Esophagus muscularis mucosa (tissue), 4 donors: ENCODE results near the gene CNIH4. TPM values are rescaled to one million over a fixed set of nuclear protein-coding genes. Genes with fewer than 3 reads are reported as not detected.

ENCODE experiments used
- DNase-seq: peaks from one replicate; pipeline ENCODE4 v3.0.0-alpha.2; 2017; ENCODE audit errors: extremely low spot score
- H3K27ac ChIP-seq, 4 donors: fragments of 200-600 bp; sonication (generic); replicated peaks in 1 of 4; 1 replicate in 3 of 4; 2 replicates in 1 of 4; pipeline ENCODE4 v1.5.1; 2016 to 2019; ENCODE audit warnings: mild to moderate bottlenecking in 1 of 4
- H3K27me3 ChIP-seq, 4 donors: fragments of 200-600 bp; sonication (generic); one replicate each; pipeline versions ENCODE4 v1.5.1 to v1.6.0; 2016 to 2019
- H3K36me3 ChIP-seq, 4 donors: fragments of 200-600 bp; sonication (generic); one replicate each; pipeline ENCODE4 v1.5.1; 2016 to 2019
- H3K4me1 ChIP-seq, 4 donors: fragments of 200-600 bp; sonication (generic); one replicate each; pipeline ENCODE4 v1.5.1; 2016 to 2019
- H3K4me3 ChIP-seq, 4 donors: fragments of 200-600 bp; sonication (generic); 1 replicate in 2 of 4; 2 replicates in 2 of 4; pipeline ENCODE4 v1.5.1; 2016 to 2019; ENCODE audit warnings: mild to moderate bottlenecking in 4 of 4, moderate library complexity in 1 of 4
- H3K9me3 ChIP-seq, 4 donors: fragments of 200-600 bp; sonication (generic); 1 replicate in 3 of 4; 2 replicates in 1 of 4; pipeline ENCODE4 v1.5.1; 2016 to 2019
- EP300 ChIP-seq: sonication (generic); formaldehyde crosslinking; IDR thresholded peaks from one replicate; pipeline ENCODE4 v1.6.1; 2017; ENCODE audit warnings: antibody characterized with exemption
- POLR2A ChIP-seq: fragments of 450-650 bp; IDR thresholded peaks from one replicate; pipeline ENCODE4 v1.6.1; 2017; ENCODE audit warnings: antibody characterized with exemption, moderate library complexity, mild to moderate bottlenecking, low read depth
- POLR2AphosphoS5 ChIP-seq, 2 donors: sonication (generic); formaldehyde crosslinking; IDR thresholded peaks; one replicate each; pipeline ENCODE4 v1.6.1; 2017; ENCODE audit warnings: antibody characterized with exemption in 2 of 2
- WGBS: methylation state at CpG from one replicate; pipeline ENCODE4 v1.1.5; 2018; 5-methylcytosine and 5-hydroxymethylcytosine counted together
- intact Hi-C: fragments of 100-400 bp; cut with DNase I; formaldehyde crosslinking; loops from one replicate; pipeline ENCODE4 v1.15.1; 2023
- total RNA-seq, 4 donors: library from RNA; depleted of rRNA; stranded (reverse); fragments of >200 nt; gene quantifications; one replicate each; pipeline versions ENCODE4 v1.1.0 to v1.2.1, GENCODE V29; 2016
- TF ChIP-seq, protein P1 (sequence below), 3 experiments: fragments of 200-600 bp in 2 of 3; fragments of 450-650 bp in 1 of 3; sonication (generic) in 2 of 3; IDR thresholded peaks; one replicate each; pipeline ENCODE4 v1.5.1; 2017 to 2019; ENCODE audit warnings: antibody characterized with exemption in 3 of 3, mild to moderate bottlenecking in 2 of 3, moderate library complexity in 1 of 3

CNIH4 gene
- total RNA-seq, 4 donors from 2014 or later: 34.0 to 61.0 (median 46.9) TPM

DNA sequence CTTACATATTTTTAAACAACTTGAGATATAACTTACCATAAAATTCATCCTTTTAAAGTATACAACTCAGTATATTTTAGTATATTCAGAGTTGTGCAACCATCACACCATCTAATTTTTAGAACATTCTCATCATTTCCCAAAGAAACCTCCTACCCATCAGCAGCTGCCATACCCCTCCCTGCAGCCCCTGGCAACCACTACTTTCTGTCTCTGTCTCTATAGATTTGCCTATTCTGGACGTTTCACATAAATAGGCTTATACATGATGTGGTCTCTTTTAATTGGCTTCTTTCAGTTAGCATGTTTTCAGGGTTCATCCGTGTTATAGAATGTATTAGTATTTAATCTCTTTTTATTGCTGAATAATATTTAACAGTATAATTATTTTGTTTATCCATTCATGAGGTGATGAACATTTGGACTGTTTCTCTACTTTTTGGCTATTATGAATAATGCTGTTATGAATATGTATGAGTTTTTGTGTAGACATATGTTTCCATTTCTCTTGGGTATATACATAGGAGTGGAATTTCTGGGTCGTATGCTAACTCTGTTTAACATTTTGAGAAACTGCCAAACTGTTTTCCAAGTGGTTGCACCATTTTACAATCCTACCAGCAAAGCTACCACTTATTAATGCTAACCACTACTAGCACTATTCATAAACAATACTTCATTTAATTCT lies 48.4 kb downstream of the CNIH4 start:
- peaks cover 0 to 30% (median 20%) of the 10 kb centered on the region in 4 donors for H3K4me1 ChIP-seq
- H3K27me3 ChIP-seq: no peaks in the 10 kb centered on the region
- H3K9me3 ChIP-seq: no peaks in the 10 kb centered on the region
- no peak for DNase-seq
- WGBS: 72% methylated on average over 3 of the region's 3 CpGs
- H3K36me3 ChIP-seq: peaks cover 60 to 97% (median 80%) of the 10 kb centered on the region in 4 donors
- intact Hi-C loops: no loop called here
- H3K4me3 ChIP-seq: no peak overlapping the region
- H3K27ac ChIP-seq: no peak overlapping the region
- TF ChIP-seq EP300 (no peak), POLR2A (no peak), POLR2AphosphoS5 (IDR thresholded peaks at IDR 0.05) (no peak)
- TF ChIP-seq, protein P1, sequence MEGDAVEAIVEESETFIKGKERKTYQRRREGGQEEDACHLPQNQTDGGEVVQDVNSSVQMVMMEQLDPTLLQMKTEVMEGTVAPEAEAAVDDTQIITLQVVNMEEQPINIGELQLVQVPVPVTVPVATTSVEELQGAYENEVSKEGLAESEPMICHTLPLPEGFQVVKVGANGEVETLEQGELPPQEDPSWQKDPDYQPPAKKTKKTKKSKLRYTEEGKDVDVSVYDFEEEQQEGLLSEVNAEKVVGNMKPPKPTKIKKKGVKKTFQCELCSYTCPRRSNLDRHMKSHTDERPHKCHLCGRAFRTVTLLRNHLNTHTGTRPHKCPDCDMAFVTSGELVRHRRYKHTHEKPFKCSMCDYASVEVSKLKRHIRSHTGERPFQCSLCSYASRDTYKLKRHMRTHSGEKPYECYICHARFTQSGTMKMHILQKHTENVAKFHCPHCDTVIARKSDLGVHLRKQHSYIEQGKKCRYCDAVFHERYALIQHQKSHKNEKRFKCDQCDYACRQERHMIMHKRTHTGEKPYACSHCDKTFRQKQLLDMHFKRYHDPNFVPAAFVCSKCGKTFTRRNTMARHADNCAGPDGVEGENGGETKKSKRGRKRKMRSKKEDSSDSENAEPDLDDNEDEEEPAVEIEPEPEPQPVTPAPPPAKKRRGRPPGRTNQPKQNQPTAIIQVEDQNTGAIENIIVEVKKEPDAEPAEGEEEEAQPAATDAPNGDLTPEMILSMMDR (IDR thresholded peaks at IDR 0.05): no peak

DNA sequence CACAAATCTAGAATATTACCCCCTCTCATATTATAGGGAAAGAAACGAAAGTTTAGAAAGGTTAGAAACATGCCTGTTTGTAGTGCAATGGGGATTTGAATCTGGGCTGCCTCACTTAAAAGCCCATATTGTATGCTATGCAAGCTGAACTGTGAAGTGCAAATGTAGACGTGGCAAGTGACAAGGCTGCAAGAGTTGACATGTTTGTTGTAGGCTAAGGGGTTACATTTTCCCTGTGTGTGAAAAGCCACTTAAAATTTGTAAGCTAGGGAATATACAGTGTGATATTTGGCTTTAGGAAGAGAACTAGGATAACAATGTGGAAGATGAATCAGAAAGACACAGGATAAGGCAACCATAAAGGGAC lies 48.9 kb downstream of the CNIH4 start:
- WGBS: 87% methylated on average over 2 of the region's 2 CpGs
- TF ChIP-seq POLR2AphosphoS5 (IDR thresholded peaks at IDR 0.05) (no peak), EP300 (no peak), POLR2A (no peak)
- TF ChIP-seq, protein P1 (IDR thresholded peaks at IDR 0.05): no peak
- H3K4me1 ChIP-seq: peaks cover 0 to 30% (median 20%) of the 10 kb centered on the region in 4 donors
- H3K9me3 ChIP-seq: no peaks in the 10 kb centered on the region
- no peak overlapping the region for H3K27ac ChIP-seq
- no peaks in the 10 kb centered on the region for H3K27me3 ChIP-seq
- no peak for DNase-seq
- no peak overlapping the region for H3K4me3 ChIP-seq
- H3K36me3 ChIP-seq: peaks cover 62 to 97% (median 81%) of the 10 kb centered on the region in 4 donors
- intact Hi-C loops: no loop called here

DNA sequence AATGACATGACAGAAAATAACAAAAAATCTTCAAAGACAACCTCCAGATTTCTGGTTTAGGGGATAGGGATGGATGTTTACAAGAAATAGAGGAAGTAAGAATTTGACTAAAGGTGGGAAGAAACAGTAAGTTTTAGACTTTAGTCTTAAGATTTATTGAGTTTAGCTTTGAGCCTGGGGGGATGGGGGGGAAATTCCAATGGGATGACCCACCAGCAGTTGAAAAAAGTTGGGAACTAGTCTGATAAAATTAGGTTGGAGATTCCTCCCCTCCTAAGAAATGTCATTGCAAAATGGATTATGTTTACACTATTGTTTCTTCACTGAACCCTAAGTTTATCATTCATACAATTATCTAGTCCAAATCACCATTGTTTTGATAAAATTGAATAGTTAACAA lies 49.5 kb downstream of the CNIH4 start:
- intact Hi-C loops: no loop called here
- no peaks in the 10 kb centered on the region for H3K9me3 ChIP-seq
- no peak overlapping the region for H3K27ac ChIP-seq
- H3K4me1 ChIP-seq: peaks cover 0 to 30% (median 20%) of the 10 kb centered on the region in 4 donors
- DNase-seq: no peak
- peaks cover 62 to 97% (median 79%) of the 10 kb centered on the region in 4 donors for H3K36me3 ChIP-seq
- TF ChIP-seq POLR2A (no peak), EP300 (no peak), POLR2AphosphoS5 (IDR thresholded peaks at IDR 0.05) (no peak)
- TF ChIP-seq, protein P1 (IDR thresholded peaks at IDR 0.05): no peak
- H3K27me3 ChIP-seq: no peaks in the 10 kb centered on the region
- no peak overlapping the region for H3K4me3 ChIP-seq

DNA sequence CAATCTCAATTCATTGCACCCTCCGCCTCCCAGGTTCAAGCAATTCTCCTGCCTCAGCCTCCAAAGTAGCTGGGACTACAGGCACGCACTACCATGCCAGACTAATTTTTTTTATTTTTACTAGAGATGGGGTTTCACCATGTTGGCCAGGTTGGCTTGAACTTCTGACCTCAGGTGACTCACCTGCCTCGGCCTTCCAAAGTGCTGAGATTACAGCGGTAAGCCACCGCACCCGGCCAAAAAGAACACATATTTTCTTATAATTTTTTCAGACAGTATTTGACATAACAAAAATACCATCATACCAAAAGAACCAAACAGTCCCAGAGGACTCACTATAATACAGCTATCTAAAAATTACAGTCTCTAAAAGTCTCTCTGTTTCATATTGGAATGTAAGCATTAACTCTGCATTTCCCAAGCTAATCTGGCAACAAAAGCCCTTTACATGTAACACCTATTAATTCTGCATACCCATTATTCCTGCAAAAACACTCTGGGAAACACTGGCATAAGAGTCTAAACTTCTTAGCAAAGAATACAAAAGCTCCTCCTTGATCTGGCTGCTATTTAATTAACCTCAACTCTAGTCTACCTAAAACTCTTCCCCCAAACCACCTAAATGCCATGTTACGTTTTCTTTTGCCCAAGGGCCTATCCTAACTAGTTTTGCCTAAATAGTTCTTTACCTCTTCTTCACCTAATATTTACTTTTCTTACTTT lies 51.1 kb downstream of the CNIH4 start:
- peak overlapping the region in 2 of 4 donors; percentile 12 to 21 for H3K27ac ChIP-seq

More for the DNA sequence above, 51.1 kb downstream of the CNIH4 start:
- H3K4me1 ChIP-seq: peaks cover 0 to 30% (median 16%) of the 10 kb centered on the region in 4 donors
- 84% methylated on average over 7 of the region's 7 CpGs for WGBS
- TF ChIP-seq, protein P1 (IDR thresholded peaks at IDR 0.05): no peak
- no peak for TF ChIP-seq EP300
- TF ChIP-seq POLR2AphosphoS5 (IDR thresholded peaks at IDR 0.05): no peak
- no peak for TF ChIP-seq POLR2A
- peaks cover 63 to 98% (median 84%) of the 10 kb centered on the region in 4 donors for H3K36me3 ChIP-seq
- DNase-seq: no peak
- H3K9me3 ChIP-seq: no peaks in the 10 kb centered on the region
- H3K4me3 ChIP-seq: no peak overlapping the region
- H3K27me3 ChIP-seq: no peaks in the 10 kb centered on the region
- intact Hi-C loops: no loop called here
